Neural progenitor cell (in vitro differentiated cells): ENCODE data around the gene EFHD1.

ENCODE experiments used
- CTCF ChIP-seq: fragments of 200-600 bp; sonication (generic); IDR thresholded peaks from 2 replicates; pipeline ENCODE4 v1.5.1; 2017; ENCODE audit warnings: antibody characterized with exemption, mild to moderate bottlenecking
- EZH2 ChIP-seq: fragments of 200-600 bp; sonication (generic); IDR thresholded peaks from 2 replicates; pipeline ENCODE4 v1.6.1; 2017; ENCODE audit warnings: antibody characterized with exemption, mild to moderate bottlenecking, moderate library complexity

- TF ChIP-seq CTCF: no peak
- TF ChIP-seq EZH2: no peak
Measured at GRCh38 chr2:232674491-232674890, 41.1 kb downstream of the EFHD1 start.
